GM23248 (cell line): ENCODE data around the gene ZNF319.

Experiments
- EZH2 ChIP-seq: fragments of 200-600 bp; sonication (generic); IDR thresholded peaks from 2 replicates; pipeline ENCODE4 v1.6.1; 2018; ENCODE audit warnings: antibody characterized with exemption, mild to moderate bottlenecking; ENCODE audit not compliant: insufficient read depth, poor library complexity, severe bottlenecking
- EZH2phosphoT487 ChIP-seq: fragments of 200-600 bp; sonication (generic); IDR thresholded peaks from 2 replicates; pipeline ENCODE4 v1.6.1; 2018; ENCODE audit warnings: antibody characterized with exemption, moderate library complexity, mild to moderate bottlenecking, low read depth; ENCODE audit not compliant: insufficient read depth

- TF ChIP-seq EZH2 (no peak), EZH2phosphoT487 (no peak)
Observed at GRCh38 chr16:57960826-57961472, 39.5 kb downstream of the ZNF319 start.
